HepG2 (cell line): Measurements from ENCODE around the gene MADD. TPM values are rescaled to one million over a fixed set of nuclear protein-coding genes. Genes with fewer than 3 reads are reported as not detected.

Source experiments
- ARID2 ChIP-seq: sonication (generic); formaldehyde crosslinking; IDR thresholded peaks from 2 replicates; pipeline ENCODE4 v1.8.1; 2022; ENCODE audit warnings: mild to moderate bottlenecking, missing genetic modification reagents, borderline replicate concordance
- ATF3 ChIP-seq: sonication (generic); formaldehyde crosslinking; IDR thresholded peaks from 2 replicates; pipeline ENCODE4 v1.4.0; 2020; ENCODE audit warnings: missing genetic modification reagents
- CBFB ChIP-seq: sonication (generic); formaldehyde crosslinking; IDR thresholded peaks from 2 replicates; pipeline ENCODE4 v1.4.0; 2020; ENCODE audit warnings: missing genetic modification reagents
- FOSL2 ChIP-seq: sonication (generic); formaldehyde crosslinking; IDR thresholded peaks from 2 replicates; pipeline ENCODE4 v1.4.0; 2020; ENCODE audit warnings: missing genetic modification reagents
- KDM1A ChIP-seq: IDR thresholded peaks from 2 replicates; pipeline ENCODE4 v1.6.1; 2016; ENCODE audit warnings: missing compliant biosample characterization
- MYNN ChIP-seq: sonication (generic); formaldehyde crosslinking; IDR thresholded peaks from 2 replicates; pipeline ENCODE4 v1.4.0; 2020; ENCODE audit warnings: mild to moderate bottlenecking, low read depth, missing genetic modification reagents
- NFE2L2 ChIP-seq: fragments of 150-350 bp; IDR thresholded peaks from 2 replicates; pipeline ENCODE4 v1.6.1; 2014; ENCODE audit warnings: low read length
- PHF5A ChIP-seq: IDR thresholded peaks from one replicate; pipeline ENCODE4 v1.6.1; 2018; ENCODE audit warnings: low read depth, missing genetic modification reagents; ENCODE audit not compliant: unreplicated experiment
- RXRB ChIP-seq: IDR thresholded peaks from 2 replicates; pipeline ENCODE4 v1.6.1; 2016; ENCODE audit warnings: borderline replicate concordance, missing genetic modification reagents, missing compliant biosample characterization
- SALL2 ChIP-seq: sonication (generic); formaldehyde crosslinking; IDR thresholded peaks from 2 replicates; pipeline ENCODE4 v1.8.1; 2023; ENCODE audit warnings: mild to moderate bottlenecking, missing genetic modification reagents, inconsistent platforms
- SATB2 ChIP-seq: sonication (generic); formaldehyde crosslinking; IDR thresholded peaks from 2 replicates; pipeline ENCODE4 v1.5.0; 2020; ENCODE audit warnings: missing genetic modification reagents
- SMC3 ChIP-seq: IDR thresholded peaks from 2 replicates; pipeline ENCODE4 v1.6.1; 2011; ENCODE audit warnings: low read length, improper control_type of control experiment
- TBP ChIP-seq: sonication (generic); formaldehyde crosslinking; IDR thresholded peaks from 2 replicates; pipeline ENCODE4 v1.5.0; 2020; ENCODE audit warnings: missing genetic modification reagents
- TBX3 ChIP-seq: fragments of 450-650 bp; IDR thresholded peaks from 2 replicates; pipeline ENCODE4 v1.6.1; 2017; ENCODE audit warnings: antibody characterized with exemption, mild to moderate bottlenecking, inconsistent platforms, borderline replicate concordance
- ZBTB34 ChIP-seq: sonication (generic); formaldehyde crosslinking; IDR thresholded peaks from 2 replicates; pipeline ENCODE4 v1.8.0; 2022; ENCODE audit warnings: mild to moderate bottlenecking, missing genetic modification reagents
- ZGPAT ChIP-seq: IDR thresholded peaks from 2 replicates; pipeline ENCODE4 v1.6.1; 2016; ENCODE audit warnings: mild to moderate bottlenecking
- ZNF414 ChIP-seq: sonication (generic); formaldehyde crosslinking; IDR thresholded peaks from 2 replicates; pipeline ENCODE4 v1.5.0; 2020; ENCODE audit warnings: missing genetic modification reagents
- ZNF572 ChIP-seq: sonication (generic); formaldehyde crosslinking; IDR thresholded peaks from 2 replicates; pipeline ENCODE4 v1.5.1; 2020; ENCODE audit warnings: mild to moderate bottlenecking, missing genetic modification reagents
- ZNF703 ChIP-seq: sonication (generic); formaldehyde crosslinking; IDR thresholded peaks from 2 replicates; pipeline ENCODE4 v1.5.1; 2020; ENCODE audit warnings: missing genetic modification reagents, mild to moderate bottlenecking, moderate library complexity, borderline replicate concordance
- ZNF737 ChIP-seq: sonication (generic); formaldehyde crosslinking; IDR thresholded peaks from 2 replicates; pipeline ENCODE4 v1.5.0; 2020; ENCODE audit warnings: missing genetic modification reagents, mild to moderate bottlenecking, borderline replicate concordance
- ZNF740 ChIP-seq: sonication (generic); formaldehyde crosslinking; IDR thresholded peaks from 2 replicates; pipeline ENCODE4 v1.4.0; 2020; ENCODE audit warnings: missing genetic modification reagents
- ZNF770 ChIP-seq: sonication (generic); formaldehyde crosslinking; IDR thresholded peaks from 2 replicates; pipeline ENCODE4 v1.5.0; 2020; ENCODE audit warnings: mild to moderate bottlenecking, missing genetic modification reagents
- ZNF772 ChIP-seq: sonication (generic); formaldehyde crosslinking; IDR thresholded peaks from 2 replicates; pipeline ENCODE4 v1.5.0; 2020; ENCODE audit warnings: mild to moderate bottlenecking, missing genetic modification reagents
- polyA plus RNA-seq, 8 experiments: library from polyadenylated mRNA; depleted of rRNA in 3 of 8; stranded (reverse) in 7 of 8; unstranded in 1 of 8; fragments of >200 nt; fragmentation: Illumina TruSeq in 4 of 8; extraction: Trizol in 4 of 8; gene quantifications; 2 replicates each; pipeline versions ENCODE4 v1.2.1 to v1.2.3, GENCODE V29; 2011 to 2016; ENCODE audit warnings: low read depth in 4 of 8, missing spikeins in 1 of 8, mixed read lengths in 1 of 8; ENCODE audit not compliant: insufficient read depth in 1 of 8
- total RNA-seq, 5 experiments: library from RNA; depleted of rRNA; stranded (reverse); fragments of >200 nt; fragmentation: Illumina TruSeq; extraction: Trizol; gene quantifications; 2 replicates each; pipeline ENCODE4 v1.2.3, GENCODE V29; 2016; ENCODE audit warnings: low read depth in 1 of 5

MADD gene
- total and polyA plus RNA-seq, 2 of the 13 experiments (the other 11 are each of a cell fraction or from before 2014, with no cell fraction given), result 18.0 to 29.2 TPM

- TF ChIP-seq ZNF703 (CRISPR knock-in tag) (no peak), ZNF772 (CRISPR knock-in tag) (peak; percentile 28; the same call in 1 of the 2 replicates), KDM1A (CRISPR knock-in tag) (no peak), SMC3 (no peak), FOSL2 (CRISPR knock-in tag) (peak; percentile 25; the same call in 1 of the 2 replicates), ZNF572 (0 out of 2 replicates have a peak, but pooled peaks have one; percentile 41), MYNN (no peak; the same call in 1 of the 2 replicates), NFE2L2 (no peak), ZNF737 (CRISPR knock-in tag) (no peak), ZNF414 (CRISPR knock-in tag) (no peak), SALL2 (CRISPR knock-in tag) (peak; percentile 62; the same call in 1 of the 2 replicates), ZNF770 (CRISPR knock-in tag) (0 out of 2 replicates have a peak, but pooled peaks have one; percentile 8), ZGPAT (CRISPR knock-in tag) (no peak), CBFB (CRISPR knock-in tag) (peak; percentile 31; the same call in 1 of the 2 replicates), TBP (no peak), ZNF740 (peak; percentile 70; the same call in 1 of the 2 replicates), ARID2 (CRISPR knock-in tag) (0 out of 2 replicates have a peak, but pooled peaks have one; percentile 45), PHF5A (CRISPR knock-in tag) (peak; percentile 54), ZBTB34 (no peak), SATB2 (CRISPR knock-in tag) (no peak; the same call in 1 of the 2 replicates), TBX3 (peak; percentile 48; the same call in 1 of the 2 replicates), ATF3 (CRISPR knock-in tag) (0 out of 2 replicates have a peak, but pooled peaks have one; percentile 28), RXRB (CRISPR knock-in tag) (no peak)
These were observed 718 bp upstream of the MADD start (continued) for GRCh38 chr11:47269002-47269828.
